GM23338 (cell line): ENCODE measurements around the gene EDIL3. TPM values are rescaled to one million over a fixed set of nuclear protein-coding genes. Genes with fewer than 3 reads are reported as not detected.
A peak's percentile ranks its signal among the peaks of the same experiment; 100 is the strongest.

Source experiments
- ATAC-seq: fragments of 200-7000 bp; cut with Tn5 transposase; 3 replicates; pipeline ENCODE4 v1.9.1; 2020
- DNase-seq: peaks from one replicate; pipeline ENCODE4 v3.0.0-alpha.2; 2015; ENCODE audit warnings: low spot score
- H2AFZ ChIP-seq: fragments of 200-600 bp; sonication (generic); 2 replicates; pipeline ENCODE4 v1.8.0; 2016; ENCODE audit warnings: antibody characterized with exemption, mild to moderate bottlenecking, moderate library complexity
- H3F3A ChIP-seq: fragments of 200-600 bp; sonication (generic); replicated peaks from 2 replicates; pipeline ENCODE4 v1.8.0; 2017; ENCODE audit warnings: antibody characterized with exemption, mixed run types, low read depth
- H3K27ac ChIP-seq: fragments of 200-600 bp; sonication (generic); 2 replicates; pipeline ENCODE4 v1.6.1; 2016; ENCODE audit warnings: low read depth
- H3K27me3 ChIP-seq: fragments of 200-600 bp; sonication (generic); 2 replicates; pipeline ENCODE4 v1.8.0; 2016; ENCODE audit warnings: mild to moderate bottlenecking, mixed run types, moderate library complexity; ENCODE audit not compliant: insufficient read depth
- H3K36me3 ChIP-seq: fragments of 200-600 bp; sonication (generic); 2 replicates; pipeline ENCODE4 v1.8.0; 2016; ENCODE audit warnings: mild to moderate bottlenecking; ENCODE audit not compliant: insufficient read depth
- H3K4me1 ChIP-seq: fragments of 200-600 bp; sonication (generic); 2 replicates; pipeline ENCODE4 v1.8.0; 2016; ENCODE audit warnings: mild to moderate bottlenecking, moderate library complexity; ENCODE audit not compliant: insufficient read depth
- H3K4me2 ChIP-seq: fragments of 200-600 bp; sonication (generic); 2 replicates; pipeline ENCODE4 v1.7.1; 2017; ENCODE audit warnings: mixed run types
- H3K4me3 ChIP-seq: fragments of 200-600 bp; sonication (generic); 2 replicates; pipeline ENCODE4 v1.6.1; 2016; ENCODE audit warnings: mixed run types
- H3K79me2 ChIP-seq: fragments of 200-600 bp; sonication (generic); replicated peaks from 2 replicates; pipeline ENCODE4 v1.8.0; 2017; ENCODE audit warnings: mild to moderate bottlenecking; ENCODE audit not compliant: insufficient read depth
- H3K9me2 ChIP-seq: fragments of 200-600 bp; sonication (generic); 2 replicates; pipeline ENCODE4 v1.8.0; 2017; ENCODE audit not compliant: insufficient read depth
- H4K20me1 ChIP-seq: fragments of 200-600 bp; sonication (generic); replicated peaks from 2 replicates; pipeline ENCODE4 v1.8.0; 2017; ENCODE audit warnings: mild to moderate bottlenecking; ENCODE audit not compliant: insufficient read depth
- H3K27ac Mint-ChIP-seq: 2 replicates; pipeline ENCODE4 v1.8.0; 2020; ENCODE audit warnings: inconsistent platforms, mild to moderate bottlenecking, moderate library complexity, mixed read lengths
- H3K27me3 Mint-ChIP-seq: 3 replicates; pipeline ENCODE4 v1.8.0; 2022; ENCODE audit warnings: low read depth, mild to moderate bottlenecking, moderate library complexity, mixed read lengths, inconsistent platforms; ENCODE audit not compliant: insufficient read depth, poor library complexity
- H3K36me3 Mint-ChIP-seq: 3 replicates; pipeline ENCODE4 v1.8.0; 2021; ENCODE audit warnings: low read depth, mild to moderate bottlenecking, inconsistent platforms, moderate library complexity, mixed read lengths
- H3K4me1 Mint-ChIP-seq: 3 replicates; pipeline ENCODE4 v1.8.0; 2020; ENCODE audit warnings: mild to moderate bottlenecking, inconsistent platforms, mixed read lengths
- H3K4me3 Mint-ChIP-seq: 3 replicates; pipeline ENCODE4 v1.8.0; 2021; ENCODE audit warnings: moderate library complexity, mild to moderate bottlenecking, inconsistent platforms, mixed read lengths
- H3K9me3 Mint-ChIP-seq: 3 replicates; pipeline ENCODE4 v1.8.0; 2020; ENCODE audit warnings: moderate library complexity, mild to moderate bottlenecking, inconsistent platforms, mixed read lengths
- EZH2 ChIP-seq: fragments of 200-600 bp; sonication (generic); IDR thresholded peaks from one replicate; pipeline ENCODE4 v1.8.0; 2017; ENCODE audit warnings: antibody characterized with exemption, mild to moderate bottlenecking, low read depth; ENCODE audit not compliant: unreplicated experiment
- EZH2phosphoT487 ChIP-seq: fragments of 200-600 bp; sonication (generic); IDR thresholded peaks from one replicate; pipeline ENCODE4 v1.8.1; 2018; ENCODE audit warnings: antibody characterized with exemption; ENCODE audit not compliant: unreplicated experiment
- JUNB ChIP-seq: IDR thresholded peaks from one replicate; pipeline ENCODE4 v1.6.1; 2016; ENCODE audit warnings: antibody characterized with exemption; ENCODE audit not compliant: unreplicated experiment
- POLR2AphosphoS5 ChIP-seq: IDR thresholded peaks from 2 replicates; pipeline ENCODE4 v1.6.1; 2016; ENCODE audit warnings: antibody characterized with exemption, low read depth
- polyA plus RNA-seq: library from polyadenylated mRNA; unstranded; fragments of >200 nt; fragmentation: Nextera tagmentation; extraction: Ambion mirVana; gene quantifications from 2 replicates; pipeline ENCODE4 v1.2.1, GENCODE V29; 2016
- total RNA-seq: library from RNA; depleted of rRNA; stranded (reverse); fragments of >200 nt; shearing (Covaris generic); gene quantifications from 2 replicates; pipeline ENCODE4 v1.2.3, GENCODE V29; 2014
- TF ChIP-seq, protein P1 (sequence below): fragments of 250-450 bp; sonication (Bioruptor Pico); IDR thresholded peaks from 2 replicates; pipeline ENCODE4 v1.5.0; 2020; ENCODE audit warnings: mild to moderate bottlenecking, moderate library complexity
- TF ChIP-seq, protein P2 (sequence below): IDR thresholded peaks from 2 replicates; pipeline ENCODE4 v1.6.1; 2016; ENCODE audit warnings: antibody characterized with exemption
- TF ChIP-seq, protein P3 (sequence below), 2 experiments: fragments of 200-600 bp in 1 of 2; sonication (generic) in 1 of 2; conservative IDR thresholded peaks; 2 replicates each; pipeline versions ENCODE4 v1.5.1 to v1.6.1; 2016 to 2017; ENCODE audit warnings: antibody characterized with exemption in 2 of 2, low read depth in 2 of 2, mild to moderate bottlenecking in 2 of 2, moderate library complexity in 1 of 2

The EDIL3 gene
- total and polyA plus RNA-seq, 2 experiments from 2014 or later: 43.3 to 61.9 TPM

DNA sequence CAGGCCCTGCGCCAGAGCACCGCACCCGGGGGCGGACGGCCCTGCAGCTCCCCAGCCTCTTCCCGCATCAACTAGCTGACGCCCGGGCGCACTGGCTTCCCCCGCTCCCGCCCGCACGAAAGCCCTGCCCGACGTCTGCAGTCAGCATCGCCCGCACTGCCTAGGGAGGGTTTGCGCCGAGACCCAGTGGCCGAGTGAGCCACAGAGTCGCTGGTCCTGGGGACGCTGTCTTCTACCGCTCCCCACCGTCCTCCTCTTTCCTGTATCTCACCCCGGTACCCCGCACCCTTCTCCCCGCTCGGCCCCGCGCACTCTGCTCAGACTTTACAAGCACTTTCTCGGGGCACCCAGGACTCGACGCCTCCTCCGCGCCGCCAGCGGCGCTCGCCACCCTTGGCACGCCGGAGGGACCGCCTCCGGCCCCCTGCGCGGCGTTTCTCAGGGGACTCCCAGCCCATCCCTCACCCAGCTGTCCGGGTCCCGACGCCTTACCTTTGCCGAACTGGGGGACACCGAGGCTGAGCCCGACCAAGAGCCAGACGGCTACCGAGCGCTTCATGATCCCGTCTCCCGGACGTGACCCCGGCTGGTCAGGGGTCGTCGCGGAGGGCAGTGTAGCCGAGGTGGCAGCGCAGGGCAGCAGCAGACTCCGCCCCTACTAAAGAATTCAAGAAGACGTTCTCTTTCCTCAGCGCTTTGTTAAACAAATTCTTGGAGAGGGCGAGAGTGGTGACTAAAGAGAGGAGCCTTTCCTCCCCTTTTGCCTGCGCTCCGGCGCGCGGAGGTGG lies 670 bp downstream of the EDIL3 start:
- Histone ChIP-seq H3K4me2 (peak overlapping the region; percentile 95), H3K27ac (no peak overlapping the region), H3K4me3 (peak overlapping the region; percentile 84), H3K27me3 (peaks cover 10% of the 10 kb centered on the region; the same call in 1 of the 2 replicates), H3K79me2 (peaks cover 49% of the 10 kb centered on the region), H3F3A (no peaks in the 10 kb centered on the region), H3K36me3 (no peaks in the 10 kb centered on the region), H2AFZ (peak overlapping the region; percentile 56; the same call in 1 of the 2 replicates), H3K4me1 (peaks cover 56% of the 10 kb centered on the region), H3K9me2 (no peaks in the 10 kb centered on the region), H4K20me1 (no peaks in the 10 kb centered on the region)
- Mint-ChIP-seq H3K4me1 (peaks cover 27% of the 10 kb centered on the region), H3K27ac (no peak overlapping the region; the same call in 1 of the 2 replicates), H3K36me3 (peaks cover 3% of the 10 kb centered on the region; the same call in 2 of the 3 replicates), H3K9me3 (no peaks in the 10 kb centered on the region; the same call in 2 of the 3 replicates), H3K4me3 (peak overlapping the region; percentile 97), H3K27me3 (peaks cover 22% of the 10 kb centered on the region)
- peak; percentile 44 for ATAC-seq
- peak; percentile 94 for DNase-seq
- peak; percentile 68 for TF ChIP-seq POLR2AphosphoS5
- no peak for TF ChIP-seq JUNB
- no peak for TF ChIP-seq EZH2
- TF ChIP-seq, protein P1, sequence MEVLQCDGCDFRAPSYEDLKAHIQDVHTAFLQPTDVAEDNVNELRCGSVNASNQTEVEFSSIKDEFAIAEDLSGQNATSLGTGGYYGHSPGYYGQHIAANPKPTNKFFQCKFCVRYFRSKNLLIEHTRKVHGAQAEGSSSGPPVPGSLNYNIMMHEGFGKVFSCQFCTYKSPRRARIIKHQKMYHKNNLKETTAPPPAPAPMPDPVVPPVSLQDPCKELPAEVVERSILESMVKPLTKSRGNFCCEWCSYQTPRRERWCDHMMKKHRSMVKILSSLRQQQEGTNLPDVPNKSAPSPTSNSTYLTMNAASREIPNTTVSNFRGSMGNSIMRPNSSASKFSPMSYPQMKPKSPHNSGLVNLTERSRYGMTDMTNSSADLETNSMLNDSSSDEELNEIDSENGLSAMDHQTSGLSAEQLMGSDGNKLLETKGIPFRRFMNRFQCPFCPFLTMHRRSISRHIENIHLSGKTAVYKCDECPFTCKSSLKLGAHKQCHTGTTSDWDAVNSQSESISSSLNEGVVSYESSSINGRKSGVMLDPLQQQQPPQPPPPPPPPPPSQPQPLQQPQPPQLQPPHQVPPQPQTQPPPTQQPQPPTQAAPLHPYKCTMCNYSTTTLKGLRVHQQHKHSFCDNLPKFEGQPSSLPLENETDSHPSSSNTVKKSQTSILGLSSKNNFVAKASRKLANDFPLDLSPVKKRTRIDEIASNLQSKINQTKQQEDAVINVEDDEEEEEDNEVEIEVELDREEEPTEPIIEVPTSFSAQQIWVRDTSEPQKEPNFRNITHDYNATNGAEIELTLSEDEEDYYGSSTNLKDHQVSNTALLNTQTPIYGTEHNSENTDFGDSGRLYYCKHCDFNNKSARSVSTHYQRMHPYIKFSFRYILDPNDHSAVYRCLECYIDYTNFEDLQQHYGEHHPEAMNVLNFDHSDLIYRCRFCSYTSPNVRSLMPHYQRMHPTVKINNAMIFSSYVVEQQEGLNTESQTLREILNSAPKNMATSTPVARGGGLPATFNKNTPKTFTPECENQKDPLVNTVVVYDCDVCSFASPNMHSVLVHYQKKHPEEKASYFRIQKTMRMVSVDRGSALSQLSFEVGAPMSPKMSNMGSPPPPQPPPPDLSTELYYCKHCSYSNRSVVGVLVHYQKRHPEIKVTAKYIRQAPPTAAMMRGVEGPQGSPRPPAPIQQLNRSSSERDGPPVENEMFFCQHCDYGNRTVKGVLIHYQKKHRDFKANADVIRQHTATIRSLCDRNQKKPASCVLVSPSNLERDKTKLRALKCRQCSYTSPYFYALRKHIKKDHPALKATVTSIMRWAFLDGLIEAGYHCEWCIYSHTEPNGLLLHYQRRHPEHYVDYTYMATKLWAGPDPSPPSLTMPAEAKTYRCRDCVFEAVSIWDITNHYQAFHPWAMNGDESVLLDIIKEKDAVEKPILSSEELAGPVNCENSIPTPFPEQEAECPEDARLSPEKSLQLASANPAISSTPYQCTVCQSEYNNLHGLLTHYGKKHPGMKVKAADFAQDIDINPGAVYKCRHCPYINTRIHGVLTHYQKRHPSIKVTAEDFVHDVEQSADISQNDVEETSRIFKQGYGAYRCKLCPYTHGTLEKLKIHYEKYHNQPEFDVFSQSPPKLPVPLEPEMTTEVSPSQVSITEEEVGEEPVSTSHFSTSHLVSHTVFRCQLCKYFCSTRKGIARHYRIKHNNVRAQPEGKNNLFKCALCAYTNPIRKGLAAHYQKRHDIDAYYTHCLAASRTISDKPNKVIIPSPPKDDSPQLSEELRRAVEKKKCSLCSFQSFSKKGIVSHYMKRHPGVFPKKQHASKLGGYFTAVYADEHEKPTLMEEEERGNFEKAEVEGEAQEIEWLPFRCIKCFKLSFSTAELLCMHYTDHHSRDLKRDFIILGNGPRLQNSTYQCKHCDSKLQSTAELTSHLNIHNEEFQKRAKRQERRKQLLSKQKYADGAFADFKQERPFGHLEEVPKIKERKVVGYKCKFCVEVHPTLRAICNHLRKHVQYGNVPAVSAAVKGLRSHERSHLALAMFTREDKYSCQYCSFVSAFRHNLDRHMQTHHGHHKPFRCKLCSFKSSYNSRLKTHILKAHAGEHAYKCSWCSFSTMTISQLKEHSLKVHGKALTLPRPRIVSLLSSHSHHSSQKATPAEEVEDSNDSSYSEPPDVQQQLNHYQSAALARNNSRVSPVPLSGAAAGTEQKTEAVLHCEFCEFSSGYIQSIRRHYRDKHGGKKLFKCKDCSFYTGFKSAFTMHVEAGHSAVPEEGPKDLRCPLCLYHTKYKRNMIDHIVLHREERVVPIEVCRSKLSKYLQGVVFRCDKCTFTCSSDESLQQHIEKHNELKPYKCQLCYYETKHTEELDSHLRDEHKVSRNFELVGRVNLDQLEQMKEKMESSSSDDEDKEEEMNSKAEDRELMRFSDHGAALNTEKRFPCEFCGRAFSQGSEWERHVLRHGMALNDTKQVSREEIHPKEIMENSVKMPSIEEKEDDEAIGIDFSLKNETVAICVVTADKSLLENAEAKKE (CRISPR knock-in tag): no peak
- TF ChIP-seq, protein P2, sequence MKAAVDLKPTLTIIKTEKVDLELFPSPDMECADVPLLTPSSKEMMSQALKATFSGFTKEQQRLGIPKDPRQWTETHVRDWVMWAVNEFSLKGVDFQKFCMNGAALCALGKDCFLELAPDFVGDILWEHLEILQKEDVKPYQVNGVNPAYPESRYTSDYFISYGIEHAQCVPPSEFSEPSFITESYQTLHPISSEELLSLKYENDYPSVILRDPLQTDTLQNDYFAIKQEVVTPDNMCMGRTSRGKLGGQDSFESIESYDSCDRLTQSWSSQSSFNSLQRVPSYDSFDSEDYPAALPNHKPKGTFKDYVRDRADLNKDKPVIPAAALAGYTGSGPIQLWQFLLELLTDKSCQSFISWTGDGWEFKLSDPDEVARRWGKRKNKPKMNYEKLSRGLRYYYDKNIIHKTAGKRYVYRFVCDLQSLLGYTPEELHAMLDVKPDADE: no peak
- TF ChIP-seq, protein P3, sequence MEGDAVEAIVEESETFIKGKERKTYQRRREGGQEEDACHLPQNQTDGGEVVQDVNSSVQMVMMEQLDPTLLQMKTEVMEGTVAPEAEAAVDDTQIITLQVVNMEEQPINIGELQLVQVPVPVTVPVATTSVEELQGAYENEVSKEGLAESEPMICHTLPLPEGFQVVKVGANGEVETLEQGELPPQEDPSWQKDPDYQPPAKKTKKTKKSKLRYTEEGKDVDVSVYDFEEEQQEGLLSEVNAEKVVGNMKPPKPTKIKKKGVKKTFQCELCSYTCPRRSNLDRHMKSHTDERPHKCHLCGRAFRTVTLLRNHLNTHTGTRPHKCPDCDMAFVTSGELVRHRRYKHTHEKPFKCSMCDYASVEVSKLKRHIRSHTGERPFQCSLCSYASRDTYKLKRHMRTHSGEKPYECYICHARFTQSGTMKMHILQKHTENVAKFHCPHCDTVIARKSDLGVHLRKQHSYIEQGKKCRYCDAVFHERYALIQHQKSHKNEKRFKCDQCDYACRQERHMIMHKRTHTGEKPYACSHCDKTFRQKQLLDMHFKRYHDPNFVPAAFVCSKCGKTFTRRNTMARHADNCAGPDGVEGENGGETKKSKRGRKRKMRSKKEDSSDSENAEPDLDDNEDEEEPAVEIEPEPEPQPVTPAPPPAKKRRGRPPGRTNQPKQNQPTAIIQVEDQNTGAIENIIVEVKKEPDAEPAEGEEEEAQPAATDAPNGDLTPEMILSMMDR (conservative IDR thresholded peaks at IDR 0.05; ENCODE audit: low read depth in 2 of 2): no peak
- no peak for TF ChIP-seq EZH2phosphoT487
